Measurements from ENCODE around the gene PTBP1. TPM values are rescaled to one million over a fixed set of nuclear protein-coding genes. Genes with fewer than 3 reads are reported as not detected.
A peak's percentile ranks its signal among the peaks of the same experiment; 100 is the strongest.

The PTBP1 gene
- total RNA-seq, 8 experiments from 2014 or later: 39.0 to 258 (median 109) TPM

- in situ Hi-C loops (cut with MboI; ENCODE audit: low pct_unique_long_range_greater_than_20kb in 2 of 9, low sequenced_read_pairs in 9 of 9, unreplicated experiment in 9 of 9): loop anchor here in 2 of 9 experiments (25.0 kb wide), 2 partner anchors 96 to 154 kb away; partner anchors contain the start of genes KISS1R (in 1 of the 2), R3HDM4 (in 1 of the 2) and RNF126 (in 1 of the 2)
- 64 to 97% (median 92%) methylated on average over 3 to 13 of the region's 50 CpGs; no CpG with 5 or more reads in 5 of the 10 experiments for WGBS, 10 experiments
- Histone ChIP-seq H3K4me1 (replicated peaks in 1 of 2) (peaks cover 7 to 8% of the 10 kb centered on the region in 2 donors), H3K27ac (no peak overlapping the region), H3K4me3 (no peak overlapping the region)
- ATAC-seq (replicated peaks in 6 of 8): no peak
Observed at GRCh38 chr19:757811-758668, 39.2 kb upstream of the PTBP1 start.

GRCh38 chr19:763181-763580, 34.1 kb upstream of the PTBP1 start:
- Histone ChIP-seq H3K4me1 (replicated peaks in 1 of 2) (no peaks in the 10 kb centered on the region), H3K4me3 (no peak overlapping the region), H3K27ac (no peak overlapping the region)
- in situ Hi-C loops (cut with MboI; ENCODE audit: low pct_unique_long_range_greater_than_20kb in 2 of 9, low sequenced_read_pairs in 9 of 9, unreplicated experiment in 9 of 9): loop anchor here in 2 of 9 experiments (25.0 kb wide), 2 partner anchors 101 to 149 kb away; partner anchors contain the start of genes KISS1R (in 1 of the 2), R3HDM4 (in 1 of the 2) and RNF126 (in 1 of the 2)
- ATAC-seq (replicated peaks in 6 of 8): no peak
- WGBS, 10 experiments: 50 to 100% (median 89%) methylated on average over 1 to 7 of the region's 10 CpGs; no CpG with 5 or more reads in 2 of the 10 experiments

GRCh38 chr19:763869-764268, 33.4 kb upstream of the PTBP1 start:
- H3K4me1 ChIP-seq (replicated peaks in 1 of 2): no peaks in the 10 kb centered on the region
- no peak overlapping the region for H3K27ac ChIP-seq
- no peak overlapping the region for H3K4me3 ChIP-seq
- in situ Hi-C loops (cut with MboI; ENCODE audit: low pct_unique_long_range_greater_than_20kb in 2 of 9, low sequenced_read_pairs in 9 of 9, unreplicated experiment in 9 of 9): loop anchor here in 2 of 9 experiments (25.0 kb wide), 2 partner anchors 102 to 148 kb away; partner anchors contain the start of genes KISS1R (in 1 of the 2), R3HDM4 (in 1 of the 2) and RNF126 (in 1 of the 2)
- 68 to 95% (median 80%) methylated on average over 3 to 6 of the region's 6 CpGs; no CpG with 5 or more reads in 4 of the 10 experiments for WGBS, 10 experiments
- no peak for ATAC-seq (replicated peaks in 6 of 8)

- H3K4me3 ChIP-seq: no peak overlapping the region
- in situ Hi-C loops (cut with MboI; ENCODE audit: low pct_unique_long_range_greater_than_20kb in 2 of 9, low sequenced_read_pairs in 9 of 9, unreplicated experiment in 9 of 9): loop anchor here in 2 of 9 experiments (25.0 kb wide), 2 partner anchors 102 to 148 kb away; partner anchors contain the start of genes KISS1R (in 1 of the 2), R3HDM4 (in 1 of the 2) and RNF126 (in 1 of the 2)
- WGBS, 10 experiments: 83 to 100% (median 100%) methylated on average over 1 to 7 of the region's 12 CpGs; no CpG with 5 or more reads in 5 of the 10 experiments
- H3K4me1 ChIP-seq (replicated peaks in 1 of 2): no peaks in the 10 kb centered on the region
- ATAC-seq (replicated peaks in 6 of 8): peak in 2 of 8 experiments; percentile 6 to 11
- H3K27ac ChIP-seq: no peak overlapping the region
Observed at GRCh38 chr19:764301-764700, 33.0 kb upstream of the PTBP1 start.

GRCh38 chr19:765179-765738, 32.0 kb upstream of the PTBP1 start:
- H3K4me1 ChIP-seq (replicated peaks in 1 of 2): no peaks in the 10 kb centered on the region
- 56 to 100% methylated on average over 2 to 4 of the region's 7 CpGs; no CpG with 5 or more reads in 8 of the 10 experiments for WGBS, 10 experiments
- H3K4me3 ChIP-seq: no peak overlapping the region
- ATAC-seq (replicated peaks in 6 of 8): no peak
- in situ Hi-C loops (cut with MboI; ENCODE audit: low pct_unique_long_range_greater_than_20kb in 2 of 9, low sequenced_read_pairs in 9 of 9, unreplicated experiment in 9 of 9): loop anchor here in 2 of 9 experiments (25.0 kb wide), 2 partner anchors 103 to 147 kb away; partner anchors contain the start of genes KISS1R (in 1 of the 2), R3HDM4 (in 1 of the 2) and RNF126 (in 1 of the 2)
- no peak overlapping the region for H3K27ac ChIP-seq

GRCh38 chr19:768424-768823, 28.8 kb upstream of the PTBP1 start:
- Histone ChIP-seq H3K27ac (no peak overlapping the region), H3K4me1 (replicated peaks in 1 of 2) (peaks cover 0 to 2% of the 10 kb centered on the region in 2 donors), H3K4me3 (no peak overlapping the region)
- in situ Hi-C loops (cut with MboI; ENCODE audit: low pct_unique_long_range_greater_than_20kb in 2 of 9, low sequenced_read_pairs in 9 of 9, unreplicated experiment in 9 of 9): loop anchor here in 2 of 9 experiments (25.0 kb wide), 2 partner anchors 106 to 144 kb away; partner anchors contain the start of genes KISS1R (in 1 of the 2), R3HDM4 (in 1 of the 2) and RNF126 (in 1 of the 2)
- WGBS, 10 experiments: 0 to 100% (median 54%) methylated on average over 2 to 13 of the region's 14 CpGs
- peak; percentile 24 to 68 (median 49) for ATAC-seq (replicated peaks in 6 of 8)

- Histone ChIP-seq H3K4me3 (no peak overlapping the region), H3K27ac (no peak overlapping the region), H3K4me1 (replicated peaks in 1 of 2) (peaks cover 0 to 2% of the 10 kb centered on the region in 2 donors)
- ATAC-seq (replicated peaks in 6 of 8): no peak
- WGBS, 10 experiments: 55 to 100% (median 87%) methylated on average over 1 to 6 of the region's 6 CpGs; no CpG with 5 or more reads in 1 of the 10 experiments
- in situ Hi-C loops (cut with MboI; ENCODE audit: low pct_unique_long_range_greater_than_20kb in 2 of 9, low sequenced_read_pairs in 9 of 9, unreplicated experiment in 9 of 9): loop anchor here in 3 of 9 experiments (10.0 to 25.0 kb wide), 3 partner anchors 107 to 145 kb away; partner anchors contain the start of genes KISS1R (in 2 of the 3), R3HDM4 (in 2 of the 3) and RNF126 (in 1 of the 3)
Observed at GRCh38 chr19:769616-770015, 27.6 kb upstream of the PTBP1 start.

GRCh38 chr19:771332-771785, 25.9 kb upstream of the PTBP1 start:
- peaks cover 0 to 3% of the 10 kb centered on the region in 2 donors for H3K4me1 ChIP-seq (replicated peaks in 1 of 2)
- ATAC-seq (replicated peaks in 6 of 8): peak in 4 of 8 experiments; percentile 33 to 79 (median 72)
- no peak overlapping the region for H3K27ac ChIP-seq
- in situ Hi-C loops (cut with MboI; ENCODE audit: low pct_unique_long_range_greater_than_20kb in 2 of 9, low sequenced_read_pairs in 9 of 9, unreplicated experiment in 9 of 9): loop anchor here in 3 of 9 experiments (10.0 to 25.0 kb wide), 3 partner anchors 109 to 143 kb away; partner anchors contain the start of genes KISS1R (in 2 of the 3), R3HDM4 (in 2 of the 3) and RNF126 (in 1 of the 3)
- WGBS, 10 experiments: 0 to 64% (median 20%) methylated on average over 1 to 4 of the region's 6 CpGs; no CpG with 5 or more reads in 5 of the 10 experiments
- H3K4me3 ChIP-seq: no peak overlapping the region

GRCh38 chr19:772063-772462, 25.2 kb upstream of the PTBP1 start:
- Histone ChIP-seq H3K4me3 (no peak overlapping the region), H3K4me1 (replicated peaks in 1 of 2) (peaks cover 0 to 6% of the 10 kb centered on the region in 2 donors), H3K27ac (no peak overlapping the region)
- ATAC-seq (replicated peaks in 6 of 8): no peak
- WGBS, 10 experiments: 100% methylated on average over 2 of the region's 5 CpGs; no CpG with 5 or more reads in 9 of the 10 experiments
- in situ Hi-C loops (cut with MboI; ENCODE audit: low pct_unique_long_range_greater_than_20kb in 2 of 9, low sequenced_read_pairs in 9 of 9, unreplicated experiment in 9 of 9): loop anchor here in 3 of 9 experiments (10.0 to 25.0 kb wide), 3 partner anchors 110 to 143 kb away; partner anchors contain the start of genes KISS1R (in 2 of the 3), R3HDM4 (in 2 of the 3) and RNF126 (in 1 of the 3)

- Histone ChIP-seq H3K27ac (no peak overlapping the region), H3K4me3 (no peak overlapping the region), H3K4me1 (replicated peaks in 1 of 2) (peaks cover 0 to 6% of the 10 kb centered on the region in 2 donors)
- 63 to 100% (median 92%) methylated on average over 1 to 6 of the region's 18 CpGs; no CpG with 5 or more reads in 3 of the 10 experiments for WGBS, 10 experiments
- in situ Hi-C loops (cut with MboI; ENCODE audit: low pct_unique_long_range_greater_than_20kb in 2 of 9, low sequenced_read_pairs in 9 of 9, unreplicated experiment in 9 of 9): loop anchor here in 3 of 9 experiments (10.0 to 25.0 kb wide), 3 partner anchors 111 to 142 kb away; partner anchors contain the start of genes KISS1R (in 2 of the 3), R3HDM4 (in 2 of the 3) and RNF126 (in 1 of the 3)
- peak in 3 of 8 experiments; percentile 6 to 23 (median 11) for ATAC-seq (replicated peaks in 6 of 8)
Observed at GRCh38 chr19:772730-773436, 24.4 kb upstream of the PTBP1 start.

GRCh38 chr19:776549-776948, 20.7 kb upstream of the PTBP1 start:
- Histone ChIP-seq H3K4me1 (replicated peaks in 1 of 2) (peaks cover 0 to 4% of the 10 kb centered on the region in 2 donors), H3K27ac (no peak overlapping the region), H3K4me3 (no peak overlapping the region)
- 63 to 95% (median 73%) methylated on average over 1 to 13 of the region's 18 CpGs; no CpG with 5 or more reads in 4 of the 10 experiments for WGBS, 10 experiments
- ATAC-seq (replicated peaks in 6 of 8): peak in 4 of 8 experiments; percentile 12 to 61 (median 43)
- in situ Hi-C loops (cut with MboI; ENCODE audit: low pct_unique_long_range_greater_than_20kb in 2 of 9, low sequenced_read_pairs in 9 of 9, unreplicated experiment in 9 of 9): loop anchor here in 1 of 9 experiments (10.0 kb wide), 1 partner anchor 138 kb away; the partner anchor contains the start of genes KISS1R and R3HDM4
